WTC11 (cell line): ENCODE measurements around the gene MAML2.

Experiments
- CREB1 ChIP-seq: sonication (generic); formaldehyde crosslinking; IDR thresholded peaks from 2 replicates; pipeline ENCODE4 v1.8.0; 2023; ENCODE audit warnings: mild to moderate bottlenecking, missing genetic modification reagents
- ETV6 ChIP-seq: sonication (generic); formaldehyde crosslinking; IDR thresholded peaks from 2 replicates; pipeline ENCODE4 v1.8.1; 2022; ENCODE audit warnings: mild to moderate bottlenecking, missing genetic modification reagents
- JUN ChIP-seq: sonication (generic); formaldehyde crosslinking; IDR thresholded peaks from 2 replicates; pipeline ENCODE4 v1.8.0; 2023; ENCODE audit warnings: mild to moderate bottlenecking, missing genetic modification reagents
- MYBL2 ChIP-seq: sonication (generic); formaldehyde crosslinking; IDR thresholded peaks from 2 replicates; pipeline ENCODE4 v1.8.1; 2023; ENCODE audit warnings: mild to moderate bottlenecking, moderate library complexity, missing genetic modification reagents
- NFE2L1 ChIP-seq: sonication (generic); formaldehyde crosslinking; IDR thresholded peaks from 2 replicates; pipeline ENCODE4 v1.8.1; 2023; ENCODE audit warnings: missing genetic modification reagents
- NR1H2 ChIP-seq: sonication (generic); formaldehyde crosslinking; IDR thresholded peaks from 2 replicates; pipeline ENCODE4 v1.9.0; 2021; ENCODE audit warnings: mild to moderate bottlenecking, moderate library complexity, missing genetic modification reagents
- RORB ChIP-seq: fragments of 250-450 bp; sonication (Bioruptor Pico); IDR thresholded peaks from 2 replicates; pipeline ENCODE4 v1.9.0; 2021; ENCODE audit warnings: mild to moderate bottlenecking
- TP53 ChIP-seq: sonication (generic); formaldehyde crosslinking; IDR thresholded peaks from 2 replicates; pipeline ENCODE4 v1.8.1; 2023; ENCODE audit warnings: mild to moderate bottlenecking, missing genetic modification reagents
- TF ChIP-seq, protein P1 (sequence below): fragments of 200-600 bp; IDR thresholded peaks from 2 replicates; pipeline ENCODE4 v1.8.0; 2022; ENCODE audit warnings: antibody characterized with exemption
- TF ChIP-seq, protein P2 (sequence below): sonication (generic); formaldehyde crosslinking; IDR thresholded peaks from 2 replicates; pipeline ENCODE4 v1.8.1; 2023; ENCODE audit warnings: mild to moderate bottlenecking, missing genetic modification reagents, moderate library complexity
- TF ChIP-seq, protein P3 (sequence below): sonication (generic); formaldehyde crosslinking; IDR thresholded peaks from 2 replicates; pipeline ENCODE4 v1.8.1; 2022; ENCODE audit warnings: mild to moderate bottlenecking, moderate library complexity, missing genetic modification reagents
- TF ChIP-seq, protein P4 (sequence below): sonication (generic); formaldehyde crosslinking; IDR thresholded peaks from 2 replicates; pipeline ENCODE4 v1.8.0; 2022; ENCODE audit warnings: mild to moderate bottlenecking, missing genetic modification reagents

DNA sequence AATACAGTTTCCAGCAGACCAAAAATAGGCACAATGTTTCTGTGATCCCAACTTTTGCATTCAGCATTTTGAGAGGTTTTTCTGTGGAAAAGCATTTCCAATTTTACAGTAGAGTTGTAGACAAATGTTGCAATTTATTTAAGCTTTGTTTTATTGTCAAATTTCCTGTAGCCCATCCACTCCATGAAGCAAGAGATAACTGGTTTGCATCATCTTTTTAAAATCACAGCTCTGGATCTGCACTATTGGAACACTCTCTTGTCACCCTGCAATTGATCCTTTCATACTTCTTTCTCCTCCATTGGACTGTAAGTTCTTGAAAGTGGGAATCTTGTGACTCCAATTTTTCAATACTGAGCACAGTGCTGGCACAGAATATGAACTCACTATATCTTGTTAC, 86.0 kb downstream of the MAML2 start:
- TF ChIP-seq NR1H2 (CRISPR knock-in tag) (no peak), JUN (CRISPR knock-in tag) (no peak), TP53 (CRISPR knock-in tag) (no peak), RORB (CRISPR knock-in tag) (no peak), ETV6 (no peak), CREB1 (CRISPR knock-in tag) (no peak), NFE2L1 (no peak), MYBL2 (CRISPR knock-in tag) (no peak)
- TF ChIP-seq, protein P1, sequence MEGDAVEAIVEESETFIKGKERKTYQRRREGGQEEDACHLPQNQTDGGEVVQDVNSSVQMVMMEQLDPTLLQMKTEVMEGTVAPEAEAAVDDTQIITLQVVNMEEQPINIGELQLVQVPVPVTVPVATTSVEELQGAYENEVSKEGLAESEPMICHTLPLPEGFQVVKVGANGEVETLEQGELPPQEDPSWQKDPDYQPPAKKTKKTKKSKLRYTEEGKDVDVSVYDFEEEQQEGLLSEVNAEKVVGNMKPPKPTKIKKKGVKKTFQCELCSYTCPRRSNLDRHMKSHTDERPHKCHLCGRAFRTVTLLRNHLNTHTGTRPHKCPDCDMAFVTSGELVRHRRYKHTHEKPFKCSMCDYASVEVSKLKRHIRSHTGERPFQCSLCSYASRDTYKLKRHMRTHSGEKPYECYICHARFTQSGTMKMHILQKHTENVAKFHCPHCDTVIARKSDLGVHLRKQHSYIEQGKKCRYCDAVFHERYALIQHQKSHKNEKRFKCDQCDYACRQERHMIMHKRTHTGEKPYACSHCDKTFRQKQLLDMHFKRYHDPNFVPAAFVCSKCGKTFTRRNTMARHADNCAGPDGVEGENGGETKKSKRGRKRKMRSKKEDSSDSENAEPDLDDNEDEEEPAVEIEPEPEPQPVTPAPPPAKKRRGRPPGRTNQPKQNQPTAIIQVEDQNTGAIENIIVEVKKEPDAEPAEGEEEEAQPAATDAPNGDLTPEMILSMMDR = no peak
- TF ChIP-seq, protein P2, sequence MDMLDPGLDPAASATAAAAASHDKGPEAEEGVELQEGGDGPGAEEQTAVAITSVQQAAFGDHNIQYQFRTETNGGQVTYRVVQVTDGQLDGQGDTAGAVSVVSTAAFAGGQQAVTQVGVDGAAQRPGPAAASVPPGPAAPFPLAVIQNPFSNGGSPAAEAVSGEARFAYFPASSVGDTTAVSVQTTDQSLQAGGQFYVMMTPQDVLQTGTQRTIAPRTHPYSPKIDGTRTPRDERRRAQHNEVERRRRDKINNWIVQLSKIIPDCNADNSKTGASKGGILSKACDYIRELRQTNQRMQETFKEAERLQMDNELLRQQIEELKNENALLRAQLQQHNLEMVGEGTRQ = no peak
- TF ChIP-seq, protein P3, sequence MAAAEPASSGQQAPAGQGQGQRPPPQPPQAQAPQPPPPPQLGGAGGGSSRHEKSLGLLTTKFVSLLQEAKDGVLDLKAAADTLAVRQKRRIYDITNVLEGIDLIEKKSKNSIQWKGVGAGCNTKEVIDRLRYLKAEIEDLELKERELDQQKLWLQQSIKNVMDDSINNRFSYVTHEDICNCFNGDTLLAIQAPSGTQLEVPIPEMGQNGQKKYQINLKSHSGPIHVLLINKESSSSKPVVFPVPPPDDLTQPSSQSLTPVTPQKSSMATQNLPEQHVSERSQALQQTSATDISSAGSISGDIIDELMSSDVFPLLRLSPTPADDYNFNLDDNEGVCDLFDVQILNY (CRISPR knock-in tag) = no peak
- TF ChIP-seq, protein P4, sequence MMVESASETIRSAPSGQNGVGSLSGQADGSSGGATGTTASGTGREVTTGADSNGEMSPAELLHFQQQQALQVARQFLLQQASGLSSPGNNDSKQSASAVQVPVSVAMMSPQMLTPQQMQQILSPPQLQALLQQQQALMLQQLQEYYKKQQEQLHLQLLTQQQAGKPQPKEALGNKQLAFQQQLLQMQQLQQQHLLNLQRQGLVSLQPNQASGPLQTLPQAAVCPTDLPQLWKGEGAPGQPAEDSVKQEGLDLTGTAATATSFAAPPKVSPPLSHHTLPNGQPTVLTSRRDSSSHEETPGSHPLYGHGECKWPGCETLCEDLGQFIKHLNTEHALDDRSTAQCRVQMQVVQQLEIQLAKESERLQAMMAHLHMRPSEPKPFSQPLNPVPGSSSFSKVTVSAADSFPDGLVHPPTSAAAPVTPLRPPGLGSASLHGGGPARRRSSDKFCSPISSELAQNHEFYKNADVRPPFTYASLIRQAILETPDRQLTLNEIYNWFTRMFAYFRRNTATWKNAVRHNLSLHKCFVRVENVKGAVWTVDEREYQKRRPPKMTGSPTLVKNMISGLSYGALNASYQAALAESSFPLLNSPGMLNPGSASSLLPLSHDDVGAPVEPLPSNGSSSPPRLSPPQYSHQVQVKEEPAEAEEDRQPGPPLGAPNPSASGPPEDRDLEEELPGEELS (CRISPR knock-in tag) = no peak
